A673 (cell line): ENCODE measurements around the gene ANKRD9. TPM values are rescaled to one million over a fixed set of nuclear protein-coding genes. Genes with fewer than 3 reads are reported as not detected.

Experiments used
- BruUV-seq: library from RNA; stranded (reverse); fragments of 400-500 nt; replicated peaks from 2 replicates; lab custom pipeline; 2021; lab: Mats Ljungman, UMichigan
- CTCF ChIA-PET: fragments of 300-600 bp; sonication (Branson Sonifier 250); formaldehyde crosslinking; loops from one replicate; lab custom pipeline; 2022; ENCODE audit warnings: antibody characterized with exemption; lab: Charles Lee
- POLR2A ChIA-PET: fragments of 300-600 bp; sonication (Branson Sonifier 250); formaldehyde crosslinking; loops from one replicate; lab custom pipeline; 2022; ENCODE audit warnings: antibody characterized with exemption; ENCODE audit not compliant: low non-redundant PET; lab: Charles Lee
- DNase-seq: peaks from one replicate; pipeline ENCODE4 v3.0.0-alpha.2; 2015; ENCODE audit warnings: low spot score
- H3K27ac ChIP-seq: fragments of 200-600 bp; sonication (generic); 2 replicates; pipeline ENCODE4 v1.5.1; 2016; ENCODE audit warnings: mixed run types, low read depth, mild to moderate bottlenecking, mixed read lengths, antibody characterized with exemption, low read length; ENCODE audit not compliant: poor library complexity, severe bottlenecking
- H3K27me3 ChIP-seq: fragments of 200-600 bp; sonication (generic); replicated peaks from 2 replicates; pipeline ENCODE4 v1.6.1; 2017; ENCODE audit warnings: mixed run types, low read depth, mild to moderate bottlenecking, mixed read lengths, antibody characterized with exemption, low read length; ENCODE audit not compliant: insufficient read depth, poor library complexity
- H3K36me3 ChIP-seq: fragments of 200-600 bp; sonication (generic); 2 replicates; pipeline ENCODE4 v1.6.1; 2016; ENCODE audit warnings: mixed run types, mild to moderate bottlenecking, mixed read lengths, antibody characterized with exemption, low read length; ENCODE audit not compliant: insufficient read depth, poor library complexity, severe bottlenecking
- H3K4me1 ChIP-seq: fragments of 200-600 bp; sonication (generic); 2 replicates; pipeline ENCODE4 v1.6.1; 2017; ENCODE audit warnings: mixed run types, mild to moderate bottlenecking, mixed read lengths, antibody characterized with exemption, low read length; ENCODE audit not compliant: insufficient read depth, poor library complexity, severe bottlenecking
- H3K4me3 ChIP-seq: fragments of 200-600 bp; sonication (generic); 2 replicates; pipeline ENCODE4 v1.5.1; 2016; ENCODE audit warnings: low read depth, mixed run types, mild to moderate bottlenecking, mixed read lengths, low read length; ENCODE audit not compliant: poor library complexity, severe bottlenecking
- H3K9me3 ChIP-seq: fragments of 200-600 bp; sonication (generic); 2 replicates; pipeline ENCODE4 v1.6.1; 2016; ENCODE audit warnings: mixed run types, low read depth, mild to moderate bottlenecking, mixed read lengths, antibody characterized with exemption, low read length; ENCODE audit not compliant: poor library complexity, severe bottlenecking
- CTCF ChIP-seq: fragments of 300-800, 200-600 bp; sonication (generic); conservative IDR thresholded peaks from 2 replicates; pipeline ENCODE4 v1.5.1; 2017; ENCODE audit warnings: low read depth, mild to moderate bottlenecking, antibody characterized with exemption, low read length, moderate library complexity, mixed read lengths
- EZH2 ChIP-seq: fragments of 200-600 bp; sonication (generic); IDR thresholded peaks from 2 replicates; pipeline ENCODE4 v1.6.1; 2017; ENCODE audit warnings: borderline replicate concordance, low read depth, mild to moderate bottlenecking, mixed read lengths, antibody characterized with exemption, low read length; ENCODE audit not compliant: poor library complexity, severe bottlenecking
- intact Hi-C: fragments of 100-400 bp; cut with micrococcal nuclease; formaldehyde crosslinking; loops from one replicate; pipeline ENCODE4 v1.10.0; 2022; ENCODE audit not compliant: unreplicated experiment
- microRNA-seq: library from miRNA; unstranded; fragments of <30 nt; microRNA quantifications from one replicate; pipeline ENCODE4 v1.2.0, GENCODE V29; 2021
- total RNA-seq: library from RNA; stranded (reverse); gene quantifications from 2 replicates; pipeline ENCODE4 v1.2.3, GENCODE V29; 2021

ANKRD9 gene
- total RNA-seq, 1 experiment from 2014 or later = 28.0 TPM

GRCh38 chr14:102457509-102457908 lies 52.1 kb downstream of the ANKRD9 start:
- Histone ChIP-seq H3K27ac (no peak overlapping the region), H3K36me3 (no peaks in the 10 kb centered on the region), H3K27me3 (no peaks in the 10 kb centered on the region), H3K4me3 (no peak overlapping the region), H3K4me1 (peaks cover 9% of the 10 kb centered on the region), H3K9me3 (no peaks in the 10 kb centered on the region)
- no peak for TF ChIP-seq EZH2
- no peak for TF ChIP-seq CTCF
- intact Hi-C loops = no loop called here
- DNase-seq = no peak
- no TSS peak for BruUV-seq
- CTCF ChIA-PET = no interaction called here
- POLR2A ChIA-PET = no interaction called here

GRCh38 chr14:102454711-102455110 lies 54.9 kb downstream of the ANKRD9 start:
- Histone ChIP-seq H3K36me3 (peaks cover 3% of the 10 kb centered on the region), H3K27ac (no peak overlapping the region), H3K27me3 (no peaks in the 10 kb centered on the region), H3K4me1 (no peaks in the 10 kb centered on the region), H3K4me3 (no peak overlapping the region), H3K9me3 (no peaks in the 10 kb centered on the region)
- intact Hi-C loops = no loop called here
- no peak for DNase-seq
- TF ChIP-seq EZH2 (no peak), CTCF (no peak)
- no TSS peak for BruUV-seq
- ChIA-PET POLR2A (interaction anchor here (0.6 kb wide), 1 partner anchor 12 kb away, joined by 3 read pairs; no protein-coding TSS in a partner anchor), CTCF (no interaction called here)

- H3K27me3 ChIP-seq = no peaks in the 10 kb centered on the region
- intact Hi-C loops = no loop called here
- no peaks in the 10 kb centered on the region for H3K4me1 ChIP-seq
- no peak overlapping the region for H3K27ac ChIP-seq
- H3K36me3 ChIP-seq = peaks cover 8% of the 10 kb centered on the region
- no peak for DNase-seq
- CTCF ChIA-PET = no interaction called here
- no peak for TF ChIP-seq EZH2
- no peak for TF ChIP-seq CTCF
- no peak overlapping the region for H3K4me3 ChIP-seq
- POLR2A ChIA-PET = no interaction called here
- no TSS peak for BruUV-seq
- H3K9me3 ChIP-seq = no peaks in the 10 kb centered on the region
Measured at GRCh38 chr14:102452302-102452701, 57.3 kb downstream of the ANKRD9 start.

Small RNA genes within 50 kb of the gene (microRNA-seq; reads per million reads assigned to microRNA genes)
- gene MIR4309 = not detected

Other genes with a start within 250 kb of the ANKRD9 start
- 27.4 and 29.1 TPM in 2 replicates for gene MOK, start 204.6 kb downstream of the ANKRD9 start, total RNA-seq
- 13.5 and 16.0 TPM in 2 replicates for gene ZNF839, start 190.0 kb downstream of the ANKRD9 start, total RNA-seq
- 46.6 and 48.2 TPM in 2 replicates for gene CINP, start 146.9 kb downstream of the ANKRD9 start, total RNA-seq
- gene TECPR2, start 146.8 kb downstream of the ANKRD9 start, total RNA-seq = 21.7 and 22.1 TPM in 2 replicates
- 97.8 and 102 TPM in 2 replicates for gene RCOR1, start 82.9 kb upstream of the ANKRD9 start, total RNA-seq